ENCODE measurements around the gene YARS1. TPM values are rescaled to one million over a fixed set of nuclear protein-coding genes. Genes with fewer than 3 reads are reported as not detected.

Gene YARS1
- total and polyA plus RNA-seq, 4 donors, result 31.6 to 94.0 (median 52.6) TPM

DNA sequence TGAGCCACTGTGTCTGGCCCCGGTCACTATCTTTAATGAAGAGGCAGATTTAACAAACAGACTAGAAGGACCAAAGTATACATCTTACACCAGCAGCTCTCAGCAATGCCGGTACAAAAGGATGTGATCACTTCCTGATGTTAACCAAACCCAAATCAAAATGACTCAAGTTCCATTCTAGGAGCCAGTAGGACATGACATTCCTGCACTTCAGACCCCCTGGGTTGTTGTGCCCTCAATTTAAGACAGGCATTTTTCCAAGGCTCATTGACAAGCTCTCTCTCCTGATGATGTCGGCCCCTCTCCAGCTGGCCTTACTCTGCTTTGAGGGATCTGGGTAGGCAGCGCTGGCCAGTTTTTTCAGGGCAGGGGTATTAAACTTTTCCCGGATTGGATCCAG is 35.1 kb downstream of the YARS1 start (continued):
- TF ChIP-seq GABPA (IDR thresholded peaks at IDR 0.05 in 1 of 2, conservative IDR thresholded peaks at IDR 0.05 in 1 of 2) (no peak), HNF4G (IDR thresholded peaks at IDR 0.05) (no peak), TAF1 (conservative IDR thresholded peaks at IDR 0.05) (no peak), YY1 (IDR thresholded peaks at IDR 0.05) (no peak), RXRA (IDR thresholded peaks at IDR 0.05) (no peak)
- TF ChIP-seq, protein P1, sequence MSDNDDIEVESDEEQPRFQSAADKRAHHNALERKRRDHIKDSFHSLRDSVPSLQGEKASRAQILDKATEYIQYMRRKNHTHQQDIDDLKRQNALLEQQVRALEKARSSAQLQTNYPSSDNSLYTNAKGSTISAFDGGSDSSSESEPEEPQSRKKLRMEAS (IDR thresholded peaks at IDR 0.05), result no peak

DNA sequence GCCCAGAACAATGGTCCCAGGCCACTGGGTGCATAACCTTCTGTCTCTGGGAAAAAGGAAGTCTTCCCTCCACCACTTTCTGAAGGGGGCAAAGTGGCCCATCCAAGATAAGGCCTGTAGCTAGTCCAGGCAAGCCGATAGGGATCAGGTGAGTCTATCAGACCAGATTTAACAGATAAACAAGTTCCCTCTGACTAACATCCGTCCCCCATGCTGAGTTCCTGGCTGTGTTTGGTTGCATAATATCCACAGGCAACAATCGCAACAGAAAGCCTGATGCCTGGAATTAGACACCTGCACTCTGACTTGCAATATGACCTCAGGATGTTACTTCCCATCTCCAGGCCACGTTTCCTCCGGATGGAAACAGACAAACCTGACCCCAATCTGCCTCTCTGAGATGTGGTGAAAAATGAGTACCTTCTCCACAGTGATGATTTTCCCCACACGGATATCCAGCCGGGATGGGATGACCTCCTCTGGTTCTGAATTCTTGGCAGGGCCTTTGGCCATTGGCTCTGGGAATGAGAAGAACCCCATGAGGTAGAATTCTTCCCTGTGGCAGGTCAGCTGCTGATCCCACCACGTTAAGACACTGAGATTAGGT is 36.4 kb downstream of the YARS1 start:
- Histone ChIP-seq H3K9me3 (ENCODE audit: control insufficient read depth in 4 of 4, low read length in 3 of 4) (no peaks in the 10 kb centered on the region), H3K27ac (ENCODE audit: low read depth in 1 of 2, low read length in 2 of 2) (no peak overlapping the region), H3K9ac (ENCODE audit: low read depth in 1 of 2, low read length in 2 of 2) (no peak overlapping the region), H3K27me3 (ENCODE audit: control insufficient read depth in 4 of 4, insufficient read depth in 4 of 4, low read length in 3 of 4) (no peaks in the 10 kb centered on the region), H3K4me3 (ENCODE audit: low read depth in 1 of 3, low read length in 3 of 3) (no peak overlapping the region), H3K4me1 (ENCODE audit: control insufficient read depth in 4 of 4, insufficient read depth in 4 of 4, low read length in 3 of 4) (no peaks in the 10 kb centered on the region), H3K36me3 (ENCODE audit: control insufficient read depth in 4 of 4, insufficient read depth in 3 of 4, low read depth in 1 of 4, low read length in 3 of 4) (peaks cover 26 to 76% (median 53%) of the 10 kb centered on the region in 4 donors)
- DNase-seq (ENCODE audit: low spot score), result no peak
- no peak for TF ChIP-seq EGR1 (IDR thresholded peaks at IDR 0.05; ENCODE audit: low read depth in 2 of 2)
- TF ChIP-seq FOXA2 (IDR thresholded peaks at IDR 0.05), result no peak
- no peak for TF ChIP-seq HNF4G (IDR thresholded peaks at IDR 0.05)
- no peak for TF ChIP-seq TAF1 (conservative IDR thresholded peaks at IDR 0.05)
- no peak for TF ChIP-seq NR2F2 (IDR thresholded peaks at IDR 0.05)
- TF ChIP-seq, protein P1 (IDR thresholded peaks at IDR 0.05), result no peak
- no peak for TF ChIP-seq RXRA (IDR thresholded peaks at IDR 0.05)
- TF ChIP-seq, protein P2, sequence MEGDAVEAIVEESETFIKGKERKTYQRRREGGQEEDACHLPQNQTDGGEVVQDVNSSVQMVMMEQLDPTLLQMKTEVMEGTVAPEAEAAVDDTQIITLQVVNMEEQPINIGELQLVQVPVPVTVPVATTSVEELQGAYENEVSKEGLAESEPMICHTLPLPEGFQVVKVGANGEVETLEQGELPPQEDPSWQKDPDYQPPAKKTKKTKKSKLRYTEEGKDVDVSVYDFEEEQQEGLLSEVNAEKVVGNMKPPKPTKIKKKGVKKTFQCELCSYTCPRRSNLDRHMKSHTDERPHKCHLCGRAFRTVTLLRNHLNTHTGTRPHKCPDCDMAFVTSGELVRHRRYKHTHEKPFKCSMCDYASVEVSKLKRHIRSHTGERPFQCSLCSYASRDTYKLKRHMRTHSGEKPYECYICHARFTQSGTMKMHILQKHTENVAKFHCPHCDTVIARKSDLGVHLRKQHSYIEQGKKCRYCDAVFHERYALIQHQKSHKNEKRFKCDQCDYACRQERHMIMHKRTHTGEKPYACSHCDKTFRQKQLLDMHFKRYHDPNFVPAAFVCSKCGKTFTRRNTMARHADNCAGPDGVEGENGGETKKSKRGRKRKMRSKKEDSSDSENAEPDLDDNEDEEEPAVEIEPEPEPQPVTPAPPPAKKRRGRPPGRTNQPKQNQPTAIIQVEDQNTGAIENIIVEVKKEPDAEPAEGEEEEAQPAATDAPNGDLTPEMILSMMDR (IDR thresholded peaks at IDR 0.05; ENCODE audit: low read depth, low read length, missing input control), result no peak
- TF ChIP-seq SP1 (IDR thresholded peaks at IDR 0.05), result no peak
- no peak for TF ChIP-seq FOXA1 (IDR thresholded peaks at IDR 0.05)
- TF ChIP-seq, protein P3, sequence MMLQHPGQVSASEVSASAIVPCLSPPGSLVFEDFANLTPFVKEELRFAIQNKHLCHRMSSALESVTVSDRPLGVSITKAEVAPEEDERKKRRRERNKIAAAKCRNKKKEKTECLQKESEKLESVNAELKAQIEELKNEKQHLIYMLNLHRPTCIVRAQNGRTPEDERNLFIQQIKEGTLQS (IDR thresholded peaks at IDR 0.05), result no peak
- no peak for TF ChIP-seq GABPA (IDR thresholded peaks at IDR 0.05 in 1 of 2, conservative IDR thresholded peaks at IDR 0.05 in 1 of 2)
- TF ChIP-seq, protein P4, sequence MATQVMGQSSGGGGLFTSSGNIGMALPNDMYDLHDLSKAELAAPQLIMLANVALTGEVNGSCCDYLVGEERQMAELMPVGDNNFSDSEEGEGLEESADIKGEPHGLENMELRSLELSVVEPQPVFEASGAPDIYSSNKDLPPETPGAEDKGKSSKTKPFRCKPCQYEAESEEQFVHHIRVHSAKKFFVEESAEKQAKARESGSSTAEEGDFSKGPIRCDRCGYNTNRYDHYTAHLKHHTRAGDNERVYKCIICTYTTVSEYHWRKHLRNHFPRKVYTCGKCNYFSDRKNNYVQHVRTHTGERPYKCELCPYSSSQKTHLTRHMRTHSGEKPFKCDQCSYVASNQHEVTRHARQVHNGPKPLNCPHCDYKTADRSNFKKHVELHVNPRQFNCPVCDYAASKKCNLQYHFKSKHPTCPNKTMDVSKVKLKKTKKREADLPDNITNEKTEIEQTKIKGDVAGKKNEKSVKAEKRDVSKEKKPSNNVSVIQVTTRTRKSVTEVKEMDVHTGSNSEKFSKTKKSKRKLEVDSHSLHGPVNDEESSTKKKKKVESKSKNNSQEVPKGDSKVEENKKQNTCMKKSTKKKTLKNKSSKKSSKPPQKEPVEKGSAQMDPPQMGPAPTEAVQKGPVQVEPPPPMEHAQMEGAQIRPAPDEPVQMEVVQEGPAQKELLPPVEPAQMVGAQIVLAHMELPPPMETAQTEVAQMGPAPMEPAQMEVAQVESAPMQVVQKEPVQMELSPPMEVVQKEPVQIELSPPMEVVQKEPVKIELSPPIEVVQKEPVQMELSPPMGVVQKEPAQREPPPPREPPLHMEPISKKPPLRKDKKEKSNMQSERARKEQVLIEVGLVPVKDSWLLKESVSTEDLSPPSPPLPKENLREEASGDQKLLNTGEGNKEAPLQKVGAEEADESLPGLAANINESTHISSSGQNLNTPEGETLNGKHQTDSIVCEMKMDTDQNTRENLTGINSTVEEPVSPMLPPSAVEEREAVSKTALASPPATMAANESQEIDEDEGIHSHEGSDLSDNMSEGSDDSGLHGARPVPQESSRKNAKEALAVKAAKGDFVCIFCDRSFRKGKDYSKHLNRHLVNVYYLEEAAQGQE (IDR thresholded peaks at IDR 0.05), result no peak
- TF ChIP-seq HNF4A (conservative IDR thresholded peaks at IDR 0.05), result no peak
- no peak for TF ChIP-seq RAD21 (IDR thresholded peaks at IDR 0.05)
- TF ChIP-seq JUND (IDR thresholded peaks at IDR 0.05), result no peak
- TF ChIP-seq, protein P5, sequence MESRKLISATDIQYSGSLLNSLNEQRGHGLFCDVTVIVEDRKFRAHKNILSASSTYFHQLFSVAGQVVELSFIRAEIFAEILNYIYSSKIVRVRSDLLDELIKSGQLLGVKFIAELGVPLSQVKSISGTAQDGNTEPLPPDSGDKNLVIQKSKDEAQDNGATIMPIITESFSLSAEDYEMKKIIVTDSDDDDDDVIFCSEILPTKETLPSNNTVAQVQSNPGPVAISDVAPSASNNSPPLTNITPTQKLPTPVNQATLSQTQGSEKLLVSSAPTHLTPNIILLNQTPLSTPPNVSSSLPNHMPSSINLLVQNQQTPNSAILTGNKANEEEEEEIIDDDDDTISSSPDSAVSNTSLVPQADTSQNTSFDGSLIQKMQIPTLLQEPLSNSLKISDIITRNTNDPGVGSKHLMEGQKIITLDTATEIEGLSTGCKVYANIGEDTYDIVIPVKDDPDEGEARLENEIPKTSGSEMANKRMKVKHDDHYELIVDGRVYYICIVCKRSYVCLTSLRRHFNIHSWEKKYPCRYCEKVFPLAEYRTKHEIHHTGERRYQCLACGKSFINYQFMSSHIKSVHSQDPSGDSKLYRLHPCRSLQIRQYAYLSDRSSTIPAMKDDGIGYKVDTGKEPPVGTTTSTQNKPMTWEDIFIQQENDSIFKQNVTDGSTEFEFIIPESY (IDR thresholded peaks at IDR 0.05), result no peak
- WGBS, result 84% methylated on average over 8 of the region's 8 CpGs

All from liver (tissue), 9 donors.